ENCODE results near the gene NEUROD2.

DNA sequence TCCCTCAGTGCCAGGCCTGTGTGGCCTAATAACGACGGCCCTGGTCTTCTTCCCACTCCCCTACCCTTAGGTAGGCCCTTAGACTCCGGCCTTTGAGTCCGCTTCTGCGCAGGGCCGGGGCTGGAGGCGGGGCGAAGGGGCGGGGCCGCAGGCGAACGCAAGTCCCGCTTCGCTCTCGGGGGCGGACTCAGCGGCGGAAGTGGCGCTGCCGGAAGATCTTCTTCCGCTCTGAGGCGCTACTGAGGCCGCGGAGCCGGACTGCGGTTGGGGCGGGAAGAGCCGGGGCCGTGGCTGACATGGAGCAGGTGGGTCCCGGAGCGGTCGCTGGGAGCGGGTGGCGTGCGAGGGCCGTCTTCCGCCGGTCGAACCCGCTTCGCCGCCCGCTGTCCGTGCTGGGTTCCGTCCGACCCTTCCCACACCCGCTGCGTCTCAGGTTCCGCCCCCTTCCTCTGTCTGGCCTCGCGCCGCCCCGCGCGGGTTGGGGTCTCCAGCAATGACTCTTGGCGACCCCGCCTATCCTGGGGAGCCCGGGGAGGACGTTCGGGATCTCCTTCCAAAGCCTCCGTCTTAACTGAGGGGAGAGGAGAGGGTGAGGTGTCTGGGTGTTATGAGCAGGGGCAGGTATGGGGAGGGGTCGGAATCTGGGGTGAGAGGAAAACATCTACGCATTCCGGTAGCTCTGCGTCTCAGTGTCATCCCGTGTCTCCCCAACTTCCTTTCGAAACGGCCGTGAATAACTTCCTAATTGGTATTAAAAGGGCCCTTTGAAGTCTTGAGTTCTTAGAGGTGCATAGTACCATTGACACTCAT, 29.4 kb upstream of the NEUROD2 start, which contains the start of gene STARD3:
- TF ChIP-seq, protein P1, sequence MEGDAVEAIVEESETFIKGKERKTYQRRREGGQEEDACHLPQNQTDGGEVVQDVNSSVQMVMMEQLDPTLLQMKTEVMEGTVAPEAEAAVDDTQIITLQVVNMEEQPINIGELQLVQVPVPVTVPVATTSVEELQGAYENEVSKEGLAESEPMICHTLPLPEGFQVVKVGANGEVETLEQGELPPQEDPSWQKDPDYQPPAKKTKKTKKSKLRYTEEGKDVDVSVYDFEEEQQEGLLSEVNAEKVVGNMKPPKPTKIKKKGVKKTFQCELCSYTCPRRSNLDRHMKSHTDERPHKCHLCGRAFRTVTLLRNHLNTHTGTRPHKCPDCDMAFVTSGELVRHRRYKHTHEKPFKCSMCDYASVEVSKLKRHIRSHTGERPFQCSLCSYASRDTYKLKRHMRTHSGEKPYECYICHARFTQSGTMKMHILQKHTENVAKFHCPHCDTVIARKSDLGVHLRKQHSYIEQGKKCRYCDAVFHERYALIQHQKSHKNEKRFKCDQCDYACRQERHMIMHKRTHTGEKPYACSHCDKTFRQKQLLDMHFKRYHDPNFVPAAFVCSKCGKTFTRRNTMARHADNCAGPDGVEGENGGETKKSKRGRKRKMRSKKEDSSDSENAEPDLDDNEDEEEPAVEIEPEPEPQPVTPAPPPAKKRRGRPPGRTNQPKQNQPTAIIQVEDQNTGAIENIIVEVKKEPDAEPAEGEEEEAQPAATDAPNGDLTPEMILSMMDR (IDR thresholded peaks at IDR 0.05) = no peak
- TF ChIP-seq, protein P2, sequence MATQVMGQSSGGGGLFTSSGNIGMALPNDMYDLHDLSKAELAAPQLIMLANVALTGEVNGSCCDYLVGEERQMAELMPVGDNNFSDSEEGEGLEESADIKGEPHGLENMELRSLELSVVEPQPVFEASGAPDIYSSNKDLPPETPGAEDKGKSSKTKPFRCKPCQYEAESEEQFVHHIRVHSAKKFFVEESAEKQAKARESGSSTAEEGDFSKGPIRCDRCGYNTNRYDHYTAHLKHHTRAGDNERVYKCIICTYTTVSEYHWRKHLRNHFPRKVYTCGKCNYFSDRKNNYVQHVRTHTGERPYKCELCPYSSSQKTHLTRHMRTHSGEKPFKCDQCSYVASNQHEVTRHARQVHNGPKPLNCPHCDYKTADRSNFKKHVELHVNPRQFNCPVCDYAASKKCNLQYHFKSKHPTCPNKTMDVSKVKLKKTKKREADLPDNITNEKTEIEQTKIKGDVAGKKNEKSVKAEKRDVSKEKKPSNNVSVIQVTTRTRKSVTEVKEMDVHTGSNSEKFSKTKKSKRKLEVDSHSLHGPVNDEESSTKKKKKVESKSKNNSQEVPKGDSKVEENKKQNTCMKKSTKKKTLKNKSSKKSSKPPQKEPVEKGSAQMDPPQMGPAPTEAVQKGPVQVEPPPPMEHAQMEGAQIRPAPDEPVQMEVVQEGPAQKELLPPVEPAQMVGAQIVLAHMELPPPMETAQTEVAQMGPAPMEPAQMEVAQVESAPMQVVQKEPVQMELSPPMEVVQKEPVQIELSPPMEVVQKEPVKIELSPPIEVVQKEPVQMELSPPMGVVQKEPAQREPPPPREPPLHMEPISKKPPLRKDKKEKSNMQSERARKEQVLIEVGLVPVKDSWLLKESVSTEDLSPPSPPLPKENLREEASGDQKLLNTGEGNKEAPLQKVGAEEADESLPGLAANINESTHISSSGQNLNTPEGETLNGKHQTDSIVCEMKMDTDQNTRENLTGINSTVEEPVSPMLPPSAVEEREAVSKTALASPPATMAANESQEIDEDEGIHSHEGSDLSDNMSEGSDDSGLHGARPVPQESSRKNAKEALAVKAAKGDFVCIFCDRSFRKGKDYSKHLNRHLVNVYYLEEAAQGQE (IDR thresholded peaks at IDR 0.05; ENCODE audit: insufficient read depth in 1 of 2, low read depth in 2 of 2, low read length in 1 of 2) = no peak
- no peak for TF ChIP-seq SIN3A (IDR thresholded peaks at IDR 0.05; ENCODE audit: borderline replicate concordance, insufficient read depth, low read depth, low read length)
